ENCODE measurements around the gene FOXA3.

Gene FOXA3

GRCh38 chr19:45863840-45864628, at the start of gene FOXA3:
FOXA3 (plus strand) TSS chr19:45864326; CDS start chr19:45864457, 131 bp downstream.
- DNase-seq: peak; percentile 34

- DNase-seq: no peak
Measured at GRCh38 chr19:45814851-45815480, 49.2 kb upstream of the FOXA3 start, which contains the start of gene RSPH6A. RSPH6A (minus strand) TSS chr19:45815308; CDS start chr19:45815176, 132 bp downstream.

DNA sequence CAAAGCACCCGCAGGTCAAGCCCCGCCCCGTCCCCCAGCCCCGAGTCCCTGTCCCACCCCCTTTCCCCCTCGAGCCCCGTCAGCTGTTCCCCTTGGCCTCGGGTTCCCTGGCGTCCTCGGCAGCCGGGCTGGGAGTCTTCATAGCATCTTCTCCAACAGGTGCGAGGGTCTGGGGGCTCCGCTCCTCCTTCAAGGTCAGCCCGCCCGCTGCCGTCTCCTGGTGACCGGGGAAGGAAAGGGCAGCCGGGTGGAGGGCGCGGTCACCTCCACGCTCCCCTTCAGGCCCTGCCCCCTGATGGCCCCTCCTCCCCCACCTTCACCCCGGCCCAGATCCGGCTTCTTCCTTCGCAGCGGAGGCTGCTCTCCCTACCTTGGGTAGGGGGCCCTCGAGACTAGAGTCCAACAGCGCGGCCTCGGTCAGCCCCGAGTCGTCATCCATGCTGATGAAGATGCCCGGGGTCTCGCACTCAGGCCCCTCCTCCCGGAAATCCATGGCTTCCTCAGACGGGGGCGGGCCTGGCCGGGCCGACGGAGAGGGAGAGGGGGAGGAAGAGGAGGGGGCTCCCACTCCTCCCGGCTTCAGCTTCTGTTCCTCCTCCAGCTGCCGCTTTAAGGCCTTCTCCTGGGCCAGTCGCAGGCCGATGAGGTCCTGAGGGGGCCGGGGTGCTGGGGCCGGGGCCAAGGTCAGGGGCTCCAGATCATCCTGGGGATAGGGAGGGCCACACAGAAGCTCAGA, 48.5 kb upstream of the FOXA3 start:
- DNase-seq: no peak

GRCh38 chr19:45816236-45817009, 47.7 kb upstream of the FOXA3 start:
- no peak for DNase-seq

- peak; percentile 93 for DNase-seq
Measured at GRCh38 chr19:45817010-45817724, 47.0 kb upstream of the FOXA3 start.

DNA sequence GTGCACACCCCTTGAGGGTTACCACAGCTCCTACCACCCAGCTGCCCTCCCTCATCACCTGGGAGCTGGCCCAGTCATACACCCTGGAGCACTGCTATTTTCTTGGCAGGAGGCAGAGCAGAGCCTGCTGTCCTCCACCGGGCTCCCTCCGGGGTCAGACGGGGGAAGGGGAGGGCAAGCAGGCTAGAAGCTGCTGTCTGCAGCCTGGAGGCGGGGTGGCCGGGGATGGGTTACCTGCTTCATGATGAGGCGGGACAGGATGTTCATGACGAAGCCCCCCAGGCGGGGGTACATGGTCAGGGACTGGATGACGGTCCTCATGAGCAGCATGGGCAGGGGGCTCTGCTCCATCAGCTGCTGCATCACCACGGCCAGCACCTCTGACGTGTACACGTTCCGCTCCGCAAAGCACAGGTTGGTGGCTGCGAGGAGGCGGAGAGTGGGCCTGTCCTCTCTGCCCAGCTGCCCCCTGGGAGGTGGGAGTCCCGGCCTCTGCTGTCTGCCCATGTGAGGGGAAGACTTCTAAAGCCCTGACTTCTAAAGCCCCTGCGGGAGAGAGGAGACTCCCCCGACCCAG, 46.3 kb upstream of the FOXA3 start:
- no peak for DNase-seq

- DNase-seq: no peak
Measured at GRCh38 chr19:45819769-45820168, 44.4 kb upstream of the FOXA3 start.

DNA sequence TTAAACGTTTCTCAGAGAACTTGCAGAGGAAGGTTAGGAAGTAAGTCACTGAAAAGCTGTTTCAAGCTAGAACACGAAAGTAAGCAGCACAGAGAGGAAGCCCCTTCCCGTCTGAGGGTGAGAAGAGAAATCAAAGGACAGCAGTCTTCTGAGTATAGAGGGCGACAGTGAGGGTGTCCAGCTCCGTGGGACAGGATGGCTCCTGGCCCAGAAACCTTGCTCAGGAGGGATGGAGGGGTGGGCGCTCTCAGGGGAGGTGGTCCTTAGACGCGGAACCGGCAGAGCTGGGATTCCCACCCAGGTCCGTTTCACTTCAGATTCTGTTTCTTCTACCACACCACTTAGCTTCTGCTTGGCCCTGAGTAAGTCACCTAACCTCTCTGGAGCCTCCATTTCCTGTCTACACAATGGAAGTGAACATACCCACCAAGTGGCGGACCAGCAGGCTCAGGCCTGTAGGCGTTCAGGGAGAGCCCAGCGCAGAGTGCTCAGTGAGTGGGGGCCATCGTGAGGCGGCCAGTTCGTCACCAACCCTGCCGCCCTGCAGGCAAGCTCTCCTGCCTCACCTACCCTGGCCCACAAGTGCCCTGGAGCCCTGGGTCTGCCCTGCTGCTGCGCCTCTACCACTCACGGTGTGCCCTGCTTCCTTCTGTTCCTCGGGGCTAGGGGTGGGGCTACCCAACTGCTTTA, 43.6 kb upstream of the FOXA3 start:
- DNase-seq: no peak

GRCh38 chr19:45821103-45821521, 43.0 kb upstream of the FOXA3 start:
- DNase-seq: no peak

GRCh38 chr19:45821570-45821969, 42.6 kb upstream of the FOXA3 start:
- no peak for DNase-seq

DNA sequence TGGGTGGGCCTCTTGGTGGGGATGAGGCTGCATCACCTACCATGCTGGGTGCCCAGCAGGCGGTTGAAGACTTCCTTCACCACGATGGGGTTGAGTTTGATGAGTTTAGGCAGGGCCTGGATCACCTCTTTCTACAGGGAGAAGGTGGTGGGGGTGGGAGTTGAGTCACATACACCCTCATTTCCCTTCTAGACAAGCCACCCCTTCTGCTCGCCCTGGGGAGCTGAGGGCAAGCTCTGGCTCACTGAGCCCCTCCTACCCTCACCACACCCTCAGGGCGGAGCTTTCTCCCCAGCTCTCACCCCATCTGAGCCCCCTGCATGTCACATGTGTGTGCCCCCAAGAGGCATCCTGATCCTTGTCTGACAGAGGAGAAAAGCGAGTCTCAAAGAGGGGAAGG, 41.4 kb upstream of the FOXA3 start:
- no peak for DNase-seq

DNA sequence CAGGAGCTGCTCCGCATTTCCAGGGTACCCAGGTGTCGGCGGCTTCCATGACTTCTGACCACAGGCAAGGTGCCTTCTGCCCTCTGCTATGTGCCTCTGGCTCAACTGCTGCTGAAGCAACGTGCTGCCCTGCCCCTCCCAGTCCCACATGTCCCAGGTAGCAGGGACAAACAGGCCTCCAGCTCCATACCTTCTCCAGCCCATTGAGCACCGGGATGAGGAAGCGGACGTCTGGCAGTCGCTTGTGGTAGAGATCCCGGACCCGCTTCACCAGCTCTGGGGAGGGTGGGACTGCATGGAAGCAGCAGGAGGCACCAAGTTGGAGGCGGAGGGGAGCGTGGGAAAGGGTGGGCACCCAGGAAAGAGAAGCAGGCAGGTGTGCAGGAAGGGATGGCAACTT, 40.9 kb upstream of the FOXA3 start:
- no peak for DNase-seq

GRCh38 chr19:45824041-45824471, 40.1 kb upstream of the FOXA3 start:
- no peak for DNase-seq

DNA sequence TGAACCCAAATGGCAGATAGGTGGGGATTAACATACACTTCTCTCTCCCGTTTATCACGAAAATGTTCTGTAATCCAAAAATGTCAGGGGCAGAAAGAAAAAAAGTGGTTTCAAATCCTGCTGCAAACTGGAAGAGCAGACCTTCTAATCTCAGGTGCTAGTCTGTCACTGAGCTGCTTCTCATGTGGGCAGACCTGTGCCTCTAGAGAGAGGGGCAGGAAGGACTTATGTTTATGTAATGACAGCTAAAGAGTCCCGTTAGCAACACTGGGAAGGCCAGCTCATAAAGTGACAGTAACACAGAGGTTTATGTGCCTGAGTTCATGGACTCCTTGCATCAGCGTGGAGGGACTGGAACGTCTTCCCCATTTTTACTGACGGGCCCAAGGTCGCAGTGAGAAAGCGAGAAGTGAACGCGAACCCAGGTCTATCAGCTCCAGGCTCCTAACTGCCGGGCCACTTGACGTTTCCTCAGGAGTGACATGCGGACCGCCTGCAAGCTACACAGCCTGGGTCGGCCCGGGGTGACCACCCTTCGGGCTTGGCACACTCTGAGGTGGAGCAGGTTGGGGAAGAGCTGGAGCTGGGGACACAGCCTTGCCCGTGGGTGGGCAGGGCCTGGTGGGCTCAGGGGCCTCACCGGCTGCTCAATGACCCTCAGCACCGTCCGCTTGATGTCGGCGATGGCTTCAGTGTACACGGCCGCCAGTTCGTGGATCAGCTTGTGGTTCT, 39.4 kb upstream of the FOXA3 start:
- DNase-seq: no peak

- DNase-seq: no peak
Measured at GRCh38 chr19:45825263-45825605, 38.9 kb upstream of the FOXA3 start.

DNA sequence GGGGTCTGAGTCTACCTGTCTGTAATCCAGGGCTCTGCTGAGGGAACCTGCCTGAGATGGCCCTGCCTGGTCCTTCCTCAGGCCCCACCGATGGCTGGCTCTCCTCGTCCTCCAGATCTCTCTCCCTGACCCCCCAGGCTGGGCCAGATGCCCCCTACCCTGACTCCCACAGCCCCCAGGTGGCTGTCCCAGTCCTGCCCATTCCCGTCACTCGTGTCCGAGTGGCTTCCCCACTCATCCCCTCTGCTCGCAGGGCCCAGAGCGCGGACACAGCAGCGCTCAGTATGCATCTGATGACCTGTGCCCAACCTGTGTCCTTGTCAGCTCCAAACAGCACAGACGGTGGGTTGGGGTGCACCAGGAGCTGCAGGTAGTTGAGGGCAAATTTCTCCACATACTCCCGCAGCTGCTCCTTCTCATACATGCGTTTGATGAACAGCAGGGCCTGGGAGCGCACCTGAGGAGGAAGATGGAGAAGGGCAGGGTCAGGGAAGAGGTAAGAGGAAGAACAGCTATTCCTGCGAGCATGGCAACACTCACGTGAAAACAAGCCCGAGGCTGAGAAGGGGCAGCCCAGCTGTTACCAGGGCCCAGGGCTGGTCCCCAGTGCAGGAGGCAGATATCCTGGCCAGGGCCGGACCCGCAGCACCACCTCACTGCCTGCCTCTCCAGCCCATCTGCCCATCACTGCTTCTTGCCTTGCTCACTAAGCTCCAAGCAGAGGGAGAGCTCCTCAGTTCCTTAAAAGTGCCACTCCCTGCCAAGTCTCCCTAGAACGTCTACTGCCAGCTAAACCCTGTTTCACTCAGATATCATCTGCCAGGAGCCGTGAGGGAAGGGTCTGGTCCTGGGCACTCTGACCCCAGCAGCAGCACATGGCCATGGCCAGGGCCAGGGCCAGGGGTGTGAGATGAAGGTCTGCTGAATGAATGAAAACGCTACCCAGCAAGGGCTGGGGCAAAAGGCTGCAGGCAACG, 37.9 kb upstream of the FOXA3 start:
- DNase-seq: no peak

DNA sequence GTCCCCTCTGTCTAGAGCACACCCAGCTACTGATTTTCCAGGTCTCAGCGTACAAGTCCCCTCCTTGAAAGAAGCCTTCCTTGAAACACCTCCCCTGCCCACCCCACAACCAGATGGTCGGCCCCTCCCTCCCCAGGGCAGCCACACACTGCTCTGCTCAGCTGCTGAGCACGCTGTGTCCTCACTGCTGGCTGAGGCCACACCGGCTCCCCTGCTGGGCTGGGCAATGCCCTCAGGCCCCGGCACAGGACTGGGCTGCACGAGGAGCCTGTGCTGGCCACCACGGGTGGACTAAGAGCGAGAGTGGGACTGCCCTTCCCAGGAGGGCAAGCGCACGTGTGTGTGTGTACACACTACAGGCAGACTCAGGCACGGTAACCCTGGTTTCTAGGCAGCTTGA, 37.2 kb upstream of the FOXA3 start:
- no peak for DNase-seq

GRCh38 chr19:45827459-45828093, 36.5 kb upstream of the FOXA3 start:
- no peak for DNase-seq

- DNase-seq: no peak
Measured at GRCh38 chr19:45828523-45828922, 35.6 kb upstream of the FOXA3 start.

Data from fibroblast of upper back skin (primary cell).